HCT116 (cell line): Measurements from ENCODE around the gene FTO. TPM values are rescaled to one million over a fixed set of nuclear protein-coding genes. Genes with fewer than 3 reads are reported as not detected.

Experiments used
- ATAC-seq: fragments of 200-7000 bp; cut with Tn5 transposase; 2 replicates; pipeline ENCODE4 v1.9.1; 2020; ENCODE audit warnings: mild to moderate bottlenecking, moderate library complexity
- BruUV-seq: library from RNA; stranded (reverse); fragments of 400-500 nt; replicated peaks from 2 replicates; lab custom pipeline; 2021; lab: Mats Ljungman, UMichigan
- CTCF ChIA-PET: fragments of 300-600 bp; sonication (Branson Sonifier 250); formaldehyde crosslinking; loops from one replicate; lab custom pipeline; 2021; ENCODE audit warnings: antibody characterized with exemption; lab: Charles Lee
- POLR2A ChIA-PET: fragments of 300-600, 350-600 bp; sonication (Branson Sonifier 250); formaldehyde crosslinking; loops from one replicate; lab custom pipeline; 2021; ENCODE audit warnings: antibody characterized with exemption; lab: Charles Lee
- RAD21 ChIA-PET, 2 experiments: fragments of 300-600 bp; sonication (Branson Sonifier 250); formaldehyde crosslinking; loops; one replicate each; lab custom pipeline; 2023; ENCODE audit warnings: low total read pairs in 2 of 2; ENCODE audit not compliant: uncharacterized antibody in 2 of 2, unreplicated experiment in 2 of 2, low non-redundant PET in 1 of 2; lab: Charles Lee
- DNase-seq: peaks from one replicate; pipeline ENCODE4 v3.0.0-alpha.2; 2010; ENCODE audit warnings: low read depth, low spot score
- H2AFZ ChIP-seq: fragments of 200-600 bp; shearing (Covaris generic), sonication (generic); 2 replicates; pipeline ENCODE4 v1.6.1; 2017; ENCODE audit warnings: low read depth, mixed run types, mixed read lengths, antibody characterized with exemption, low read length; ENCODE audit not compliant: poor library complexity, severe bottlenecking
- H3K27ac ChIP-seq: 2 replicates; pipeline ENCODE4 v1.5.1; 2012; ENCODE audit warnings: low read depth, low read length
- H3K27me3 ChIP-seq: fragments of 200-600 bp; sonication (generic); 2 replicates; pipeline ENCODE4 v1.6.1; 2016; ENCODE audit warnings: mixed run types, low read length, mixed read lengths; ENCODE audit not compliant: insufficient read depth
- H3K36me3 ChIP-seq, 2 experiments: fragments of 200-500 bp in 1 of 2; fragments of 200-600 bp in 1 of 2; sonication (Bioruptor generic) in 1 of 2; sonication (generic) in 1 of 2; 2 replicates each; pipeline versions ENCODE4 v1.5.1 to v1.6.1; 2014 to 2016; ENCODE audit warnings: low read length in 2 of 2, inconsistent platforms in 1 of 2, mixed read lengths in 1 of 2, mixed run types in 1 of 2; ENCODE audit not compliant: insufficient read depth in 2 of 2, control insufficient read depth in 1 of 2
- H3K4me1 ChIP-seq, 2 experiments: fragments of 200-600 bp in 1 of 2; sonication (generic) in 1 of 2; 2 replicates each; pipeline versions ENCODE4 v1.5.1 to v1.6.1; 2012 to 2017; ENCODE audit warnings: low read length in 2 of 2, inconsistent platforms in 1 of 2, mild to moderate bottlenecking in 1 of 2, mixed read lengths in 1 of 2, mixed run types in 1 of 2, moderate library complexity in 1 of 2; ENCODE audit not compliant: insufficient read depth in 2 of 2, control insufficient read depth in 1 of 2
- H3K4me2 ChIP-seq: fragments of 200-600 bp; sonication (generic); 2 replicates; pipeline ENCODE4 v1.6.1; 2017; ENCODE audit warnings: mixed run types, low read length, mixed read lengths
- H3K4me3 ChIP-seq, 2 experiments: fragments of 200-600 bp in 1 of 2; sonication (generic) in 1 of 2; replicated peaks in 1 of 2; 2 replicates each; pipeline ENCODE4 v1.5.1; 2011 to 2016; ENCODE audit warnings: low read length in 2 of 2, control low read depth in 1 of 2, low read depth in 1 of 2, mild to moderate bottlenecking in 1 of 2, mixed read lengths in 1 of 2, mixed run types in 1 of 2
- H3K79me2 ChIP-seq: fragments of 200-600 bp; sonication (generic); 2 replicates; pipeline ENCODE4 v1.6.1; 2017; ENCODE audit warnings: mild to moderate bottlenecking, mixed run types, low read length, moderate library complexity, mixed read lengths; ENCODE audit not compliant: insufficient read depth
- H3K9ac ChIP-seq: fragments of 200-600 bp; sonication (generic); 2 replicates; pipeline ENCODE4 v1.6.1; 2016; ENCODE audit warnings: low read length, mixed read lengths
- H3K9me2 ChIP-seq: fragments of 200-600 bp; sonication (generic), shearing (Covaris generic); 2 replicates; pipeline ENCODE4 v1.6.1; 2017; ENCODE audit warnings: mixed run types, mild to moderate bottlenecking, moderate library complexity; ENCODE audit not compliant: insufficient read depth
- H3K9me3 ChIP-seq, 2 experiments: fragments of 200-500 bp in 1 of 2; fragments of 200-600 bp in 1 of 2; sonication (Bioruptor generic) in 1 of 2; sonication (generic) in 1 of 2; 2 replicates each; pipeline ENCODE4 v1.6.1; 2014 to 2017; ENCODE audit warnings: low read length in 2 of 2, mixed read lengths in 2 of 2, inconsistent platforms in 1 of 2, low read depth in 1 of 2, mild to moderate bottlenecking in 1 of 2, mixed run types in 1 of 2, moderate library complexity in 1 of 2; ENCODE audit not compliant: control insufficient read depth in 1 of 2, insufficient read depth in 1 of 2
- H4K20me1 ChIP-seq: fragments of 200-600 bp; sonication (generic), shearing (Covaris generic); 2 replicates; pipeline ENCODE4 v1.6.1; 2017; ENCODE audit warnings: mixed run types, mild to moderate bottlenecking, moderate library complexity; ENCODE audit not compliant: insufficient read depth
- ATF3 ChIP-seq: IDR thresholded peaks from 2 replicates; pipeline ENCODE4 v1.6.1; 2012
- CBX3 ChIP-seq: IDR thresholded peaks from 2 replicates; pipeline ENCODE4 v1.6.1; 2012; ENCODE audit warnings: low read depth
- CTCF ChIP-seq, 3 experiments: fragments of 200-600 bp in 1 of 3; sonication (generic) in 1 of 3; IDR thresholded peaks in 2 of 3; conservative IDR thresholded peaks in 1 of 3; 2 replicates each; pipeline ENCODE4 v1.5.1; 2012 to 2017; ENCODE audit warnings: low read depth in 2 of 3, low read length in 2 of 3, antibody characterized with exemption in 1 of 3, borderline replicate concordance in 1 of 3, control low read depth in 1 of 3, mild to moderate bottlenecking in 1 of 3, mixed read lengths in 1 of 3, mixed run types in 1 of 3, moderate library complexity in 1 of 3; ENCODE audit not compliant: insufficient read depth in 1 of 3
- EGR1 ChIP-seq: IDR thresholded peaks from 2 replicates; pipeline ENCODE4 v1.6.1; 2012; ENCODE audit warnings: low read depth
- ELF1 ChIP-seq: IDR thresholded peaks from 2 replicates; pipeline ENCODE4 v1.6.1; 2012; ENCODE audit warnings: low read depth, borderline replicate concordance
- EZH2 ChIP-seq: fragments of 200-600 bp; sonication (generic); IDR thresholded peaks from 2 replicates; pipeline ENCODE4 v1.6.1; 2017; ENCODE audit warnings: antibody characterized with exemption, mixed run types
- FOSL1 ChIP-seq: IDR thresholded peaks from 2 replicates; pipeline ENCODE4 v1.6.1; 2012; ENCODE audit warnings: low read depth
- MAX ChIP-seq: IDR thresholded peaks from 2 replicates; pipeline ENCODE4 v1.6.1; 2012
- POLR2AphosphoS5 ChIP-seq: IDR thresholded peaks from 2 replicates; pipeline ENCODE4 v1.6.1; 2011; ENCODE audit warnings: mild to moderate bottlenecking, low read depth, low read length, moderate library complexity
- RAD21 ChIP-seq: IDR thresholded peaks from 2 replicates; pipeline ENCODE4 v1.6.1; 2012; ENCODE audit warnings: low read depth, mild to moderate bottlenecking
- SIN3A ChIP-seq: IDR thresholded peaks from 2 replicates; pipeline ENCODE4 v1.6.1; 2012; ENCODE audit warnings: low read depth
- SRF ChIP-seq: IDR thresholded peaks from 2 replicates; pipeline ENCODE4 v1.6.1; 2012; ENCODE audit warnings: low read depth
- TCF7L2 ChIP-seq: IDR thresholded peaks from 2 replicates; pipeline ENCODE4 v1.7.0; 2011; ENCODE audit warnings: borderline replicate concordance, inconsistent platforms; ENCODE audit not compliant: insufficient read depth, insufficient read length; ENCODE audit errors: extremely low read depth
- ZFX ChIP-seq: fragments of 450-650 bp; IDR thresholded peaks from 2 replicates; pipeline ENCODE4 v1.6.1; 2017
- intact Hi-C: fragments of 100-400 bp; cut with micrococcal nuclease; formaldehyde crosslinking; loops from 2 replicates; pipeline ENCODE4 v1.10.0; 2022
- total RNA-seq: library from RNA; stranded (reverse); gene quantifications from one replicate; pipeline ENCODE4 v1.2.1, GENCODE V29; 2021; ENCODE audit not compliant: unreplicated experiment

Gene FTO
- total RNA-seq, 1 experiment from 2014 or later = 55.2 TPM

- H3K4me3 ChIP-seq = no peak overlapping the region
- BruUV-seq = no TSS peak
- no peaks in the 10 kb centered on the region for H3K9me3 ChIP-seq
- TF ChIP-seq FOSL1 (no peak), EGR1 (no peak), SIN3A (no peak), RAD21 (no peak)
- H3K4me1 ChIP-seq = no peaks in the 10 kb centered on the region
- no peaks in the 10 kb centered on the region for H3K9me2 ChIP-seq
- no peaks in the 10 kb centered on the region for H4K20me1 ChIP-seq
- no peak for DNase-seq
- H3K79me2 ChIP-seq = peaks cover 6% of the 10 kb centered on the region; the same call in 1 of the 2 replicates
- RAD21 ChIA-PET = no interaction called here
- CTCF ChIA-PET = no interaction called here
- no peak overlapping the region for H3K27ac ChIP-seq
- no peak overlapping the region for H3K9ac ChIP-seq
- no peak overlapping the region for H3K4me2 ChIP-seq
- H2AFZ ChIP-seq = no peak overlapping the region
- POLR2A ChIA-PET = no interaction called here
- no peaks in the 10 kb centered on the region for H3K27me3 ChIP-seq
- intact Hi-C loops = no loop called here
- H3K36me3 ChIP-seq = no peaks in the 10 kb centered on the region
- no peak for ATAC-seq
These were observed 132.2 kb downstream of the FTO start for GRCh38 chr16:53836142-53836541.

- ATAC-seq = no peak
- no peaks in the 10 kb centered on the region for H3K36me3 ChIP-seq
- no peak for DNase-seq
- H4K20me1 ChIP-seq = no peaks in the 10 kb centered on the region
- H3K79me2 ChIP-seq = peaks cover 6% of the 10 kb centered on the region; the same call in 1 of the 2 replicates
- no peak overlapping the region for H3K27ac ChIP-seq
- H3K27me3 ChIP-seq = no peaks in the 10 kb centered on the region
- BruUV-seq = no TSS peak
- ChIA-PET RAD21 (no interaction called here), CTCF (no interaction called here), POLR2A (no interaction called here)
- no peak overlapping the region for H2AFZ ChIP-seq
- no peak overlapping the region for H3K9ac ChIP-seq
- H3K4me1 ChIP-seq = no peaks in the 10 kb centered on the region
- no peaks in the 10 kb centered on the region for H3K9me3 ChIP-seq
- H3K4me3 ChIP-seq = no peak overlapping the region
- no peak for TF ChIP-seq SRF
- TF ChIP-seq ELF1 = no peak
- TF ChIP-seq EZH2 = no peak
- no peak for TF ChIP-seq TCF7L2
- no peak for TF ChIP-seq POLR2AphosphoS5
- TF ChIP-seq MAX = no peak
- TF ChIP-seq SIN3A = no peak
- TF ChIP-seq RAD21 = no peak
- TF ChIP-seq CTCF (IDR thresholded peaks at IDR 0.05 in 2 of 3, conservative IDR thresholded peaks at IDR 0.05 in 1 of 3; ENCODE audit: borderline replicate concordance in 1 of 3, insufficient read depth in 1 of 3, low read depth in 2 of 3, low read length in 2 of 3) = no peak
- TF ChIP-seq ATF3 = no peak
- no peak for TF ChIP-seq ZFX
- no peak for TF ChIP-seq CBX3
- no peak overlapping the region for H3K4me2 ChIP-seq
- no peaks in the 10 kb centered on the region for H3K9me2 ChIP-seq
- intact Hi-C loops = no loop called here
These were observed 132.7 kb downstream of the FTO start for GRCh38 chr16:53836680-53837079.
